Keratinocyte (primary cell): ENCODE results near the gene IFT52. TPM values are rescaled to one million over a fixed set of nuclear protein-coding genes. Genes with fewer than 3 reads are reported as not detected.

Experiments
- DNase-seq: peaks from one replicate; pipeline ENCODE4 v3.0.0-alpha.2; 2011; ENCODE audit warnings: low read depth, missing footprints, low spot score
- FAIRE-seq: peaks from 2 replicates; lab custom pipeline; 2011; peaks lifted over from hg19 to GRCh38; lab: Jason Lieb, UNC
- H2AFZ ChIP-seq: 2 replicates; pipeline ENCODE4 v1.6.0; 2012; ENCODE audit warnings: low read length, control low read depth, inconsistent platforms; ENCODE audit not compliant: control insufficient read depth
- H3K27ac ChIP-seq: 2 replicates; pipeline ENCODE4 v1.5.1; 2011; ENCODE audit warnings: low read length; ENCODE audit not compliant: control insufficient read depth, insufficient read depth
- H3K27me3 ChIP-seq: 3 replicates; pipeline ENCODE4 v1.6.0; 2011; ENCODE audit warnings: low read length; ENCODE audit not compliant: control insufficient read depth, insufficient read depth; ENCODE audit errors: extremely low read depth
- H3K36me3 ChIP-seq, 2 experiments: 2 replicates in 1 of 2; 3 replicates in 1 of 2; pipeline ENCODE4 v1.5.1; 2011; ENCODE audit warnings: low read length in 2 of 2, mild to moderate bottlenecking in 1 of 2; ENCODE audit not compliant: control insufficient read depth in 2 of 2, insufficient read depth in 2 of 2; ENCODE audit errors: extremely low read depth in 1 of 2
- H3K4me1 ChIP-seq: 3 replicates; pipeline ENCODE4 v1.5.1; 2011; ENCODE audit warnings: low read length; ENCODE audit not compliant: control insufficient read depth, insufficient read depth; ENCODE audit errors: extremely low read depth
- H3K4me2 ChIP-seq: 3 replicates; pipeline ENCODE4 v1.6.0; 2011; ENCODE audit warnings: low read depth, low read length; ENCODE audit not compliant: control insufficient read depth, insufficient read depth; ENCODE audit errors: extremely low read depth
- H3K4me3 ChIP-seq, 3 experiments: fragments of 200-600 bp in 1 of 3; sonication (generic) in 1 of 3; 2 replicates in 2 of 3; 3 replicates in 1 of 3; pipeline ENCODE4 v1.5.1; 2011 to 2016; ENCODE audit warnings: low read length in 3 of 3, mild to moderate bottlenecking in 3 of 3, control low read depth in 2 of 3, inconsistent platforms in 1 of 3, low read depth in 1 of 3, mixed read lengths in 1 of 3, mixed run types in 1 of 3, moderate library complexity in 1 of 3; ENCODE audit not compliant: control insufficient read depth in 2 of 3, insufficient read depth in 2 of 3; ENCODE audit errors: extremely low read depth in 1 of 3
- H3K79me2 ChIP-seq: 2 replicates; pipeline ENCODE4 v1.6.0; 2012; ENCODE audit warnings: low read length; ENCODE audit not compliant: control insufficient read depth, insufficient read depth
- H3K9ac ChIP-seq: 3 replicates; pipeline ENCODE4 v1.6.0; 2011; ENCODE audit warnings: low read length; ENCODE audit not compliant: control insufficient read depth, insufficient read depth; ENCODE audit errors: extremely low read depth
- H3K9me1 ChIP-seq: 3 replicates; pipeline ENCODE4 v1.6.0; 2011; ENCODE audit warnings: low read length; ENCODE audit not compliant: control insufficient read depth, insufficient read depth; ENCODE audit errors: extremely low read depth
- H3K9me3 ChIP-seq: 2 replicates; pipeline ENCODE4 v1.5.1; 2012; ENCODE audit warnings: low read depth, low read length; ENCODE audit not compliant: control insufficient read depth
- H4K20me1 ChIP-seq: 3 replicates; pipeline ENCODE4 v1.6.0; 2011; ENCODE audit warnings: low read length; ENCODE audit not compliant: control insufficient read depth, insufficient read depth; ENCODE audit errors: extremely low read depth
- EZH2 ChIP-seq: IDR thresholded peaks from one replicate; pipeline ENCODE4 v1.6.1; 2012; ENCODE audit warnings: inconsistent platforms, mild to moderate bottlenecking, low read length, moderate library complexity
- dilution Hi-C: fragments of 300-500 bp; cut with MboI; formaldehyde crosslinking; loops from one replicate; pipeline ENCODE4 v1.7.0; 2020; ENCODE audit warnings: low sequenced_read_pairs; ENCODE audit not compliant: extremely low pct_ligation_motif_present
- polyA plus RNA-seq, 5 experiments: library from polyadenylated mRNA; depleted of rRNA in 3 of 5; stranded (reverse) in 3 of 5; stranded (forward) in 1 of 5; unstranded in 1 of 5; fragments of >200 nt; gene quantifications; 1 replicate in 1 of 5; 2 replicates in 3 of 5; 3 replicates in 1 of 5; pipeline versions ENCODE4 v1.2.1 to v1.2.3, GENCODE V29; 2011 to 2012; ENCODE audit warnings: missing spikeins in 2 of 5, low read depth in 1 of 5, low replicate concordance in 1 of 5
- TF ChIP-seq, protein P1 (sequence below), 3 experiments: IDR thresholded peaks in 1 of 3; conservative IDR thresholded peaks in 1 of 3; optimal IDR thresholded peaks in 1 of 3; 2 replicates in 2 of 3; 3 replicates in 1 of 3; pipeline versions ENCODE3 to v1.5.1; 2011; ENCODE audit warnings: low read length in 3 of 3, mild to moderate bottlenecking in 3 of 3, moderate library complexity in 2 of 3, control low read depth in 1 of 3, inconsistent platforms in 1 of 3; ENCODE audit not compliant: insufficient read depth in 2 of 3; ENCODE audit errors: extremely low read depth in 1 of 3

Gene IFT52
- polyA plus RNA-seq, 1 donor (not counting 4 experiments of a cell fraction or from before 2014, with no cell fraction given), result 22.8 TPM

DNA sequence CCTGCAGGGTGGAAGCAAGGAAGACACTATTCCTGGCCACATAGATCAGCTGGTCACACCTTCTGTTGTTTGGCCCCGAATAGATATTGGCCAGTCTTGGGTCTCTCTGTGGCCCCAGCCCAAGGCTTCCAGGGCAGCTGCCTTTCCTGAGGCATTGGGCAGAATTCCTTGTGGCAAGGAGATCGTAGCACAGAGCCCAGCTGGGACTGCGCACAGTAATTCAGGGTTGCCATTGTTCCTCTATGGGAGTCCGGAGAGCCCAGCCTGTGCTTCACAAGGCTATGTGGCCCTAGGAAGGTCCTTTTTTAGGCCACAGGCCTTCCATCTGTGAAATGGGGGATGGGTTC lies 25.0 kb upstream of the IFT52 start:
- DNase-seq (no peak), FAIRE-seq (no peak)
- Histone ChIP-seq H3K79me2 (no peaks in the 10 kb centered on the region), H3K27ac (no peak overlapping the region), H3K9ac (no peak overlapping the region), H3K27me3 (peaks cover 3% of the 10 kb centered on the region), H3K4me1 (no peaks in the 10 kb centered on the region), H3K9me1 (no peaks in the 10 kb centered on the region), H3K4me2 (no peak overlapping the region), H3K36me3 (no peaks in the 10 kb centered on the region), H4K20me1 (no peaks in the 10 kb centered on the region), H2AFZ (no peak overlapping the region), H3K9me3 (no peaks in the 10 kb centered on the region), H3K4me3 (no peak overlapping the region)
- dilution Hi-C loops, result no loop called here
- TF ChIP-seq, protein P1, sequence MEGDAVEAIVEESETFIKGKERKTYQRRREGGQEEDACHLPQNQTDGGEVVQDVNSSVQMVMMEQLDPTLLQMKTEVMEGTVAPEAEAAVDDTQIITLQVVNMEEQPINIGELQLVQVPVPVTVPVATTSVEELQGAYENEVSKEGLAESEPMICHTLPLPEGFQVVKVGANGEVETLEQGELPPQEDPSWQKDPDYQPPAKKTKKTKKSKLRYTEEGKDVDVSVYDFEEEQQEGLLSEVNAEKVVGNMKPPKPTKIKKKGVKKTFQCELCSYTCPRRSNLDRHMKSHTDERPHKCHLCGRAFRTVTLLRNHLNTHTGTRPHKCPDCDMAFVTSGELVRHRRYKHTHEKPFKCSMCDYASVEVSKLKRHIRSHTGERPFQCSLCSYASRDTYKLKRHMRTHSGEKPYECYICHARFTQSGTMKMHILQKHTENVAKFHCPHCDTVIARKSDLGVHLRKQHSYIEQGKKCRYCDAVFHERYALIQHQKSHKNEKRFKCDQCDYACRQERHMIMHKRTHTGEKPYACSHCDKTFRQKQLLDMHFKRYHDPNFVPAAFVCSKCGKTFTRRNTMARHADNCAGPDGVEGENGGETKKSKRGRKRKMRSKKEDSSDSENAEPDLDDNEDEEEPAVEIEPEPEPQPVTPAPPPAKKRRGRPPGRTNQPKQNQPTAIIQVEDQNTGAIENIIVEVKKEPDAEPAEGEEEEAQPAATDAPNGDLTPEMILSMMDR (optimal IDR thresholded peaks at IDR 0.05 in 1 of 3, IDR thresholded peaks at IDR 0.05 in 1 of 3, conservative IDR thresholded peaks at IDR 0.05 in 1 of 3; ENCODE audit: extremely low read depth in 1 of 3, insufficient read depth in 2 of 3, low read length in 3 of 3), result no peak
- no peak for TF ChIP-seq EZH2

DNA sequence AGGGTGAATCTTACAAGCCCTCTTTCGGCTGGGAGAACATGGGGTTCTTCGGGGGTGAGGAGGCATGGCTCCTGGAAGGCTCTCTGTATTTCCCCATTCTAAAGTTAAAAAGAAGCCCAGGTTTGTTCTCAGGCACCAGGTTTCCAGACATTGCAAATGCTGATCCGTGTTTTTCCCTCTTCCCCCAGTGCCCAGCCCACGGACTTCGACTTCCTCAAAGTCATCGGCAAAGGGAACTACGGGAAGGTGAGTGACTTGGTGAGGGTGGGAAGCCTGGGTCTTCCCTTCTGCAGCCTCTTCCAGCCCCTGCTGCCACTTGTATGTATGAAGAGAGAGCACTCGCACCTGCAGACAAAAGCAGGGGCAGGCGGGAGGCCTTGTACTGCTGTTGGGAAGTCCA lies 23.3 kb upstream of the IFT52 start:
- Histone ChIP-seq H3K27ac (no peak overlapping the region), H2AFZ (no peak overlapping the region), H3K9me3 (no peaks in the 10 kb centered on the region), H3K9me1 (no peaks in the 10 kb centered on the region), H4K20me1 (no peaks in the 10 kb centered on the region), H3K4me2 (no peak overlapping the region), H3K36me3 (no peaks in the 10 kb centered on the region), H3K4me3 (no peak overlapping the region), H3K27me3 (peaks cover 3% of the 10 kb centered on the region), H3K79me2 (no peaks in the 10 kb centered on the region), H3K9ac (no peak overlapping the region), H3K4me1 (no peaks in the 10 kb centered on the region)
- TF ChIP-seq, protein P1 (optimal IDR thresholded peaks at IDR 0.05 in 1 of 3, IDR thresholded peaks at IDR 0.05 in 1 of 3, conservative IDR thresholded peaks at IDR 0.05 in 1 of 3; ENCODE audit: extremely low read depth in 1 of 3, insufficient read depth in 2 of 3, low read length in 3 of 3), result no peak
- TF ChIP-seq EZH2, result no peak
- FAIRE-seq, result no peak
- DNase-seq, result no peak
- dilution Hi-C loops, result no loop called here
